GM18867 (cell line): ENCODE measurements around the gene ARHGAP29.
"Not testable (repeated sequence)": the region's sequence is repeated elsewhere in the genome, so short reads cannot be mapped to it uniquely, and the experiment has no call there.

Source experiments
- ATAC-seq: cut with Tn5 transposase; IDR thresholded peaks from one replicate; pipeline ENCODE4 v1.9.1; 2021; ENCODE audit warnings: mild to moderate bottlenecking, moderate library complexity; ENCODE audit not compliant: unreplicated experiment

ARHGAP29 gene

GRCh38 chr1:94183197-94183815 lies 54.1 kb downstream of the ARHGAP29 start:
- ATAC-seq, result no peak

GRCh38 chr1:94182191-94182590 lies 55.2 kb downstream of the ARHGAP29 start:
- no peak for ATAC-seq

GRCh38 chr1:94180650-94181049 lies 56.7 kb downstream of the ARHGAP29 start:
- ATAC-seq, result no peak

- no peak for ATAC-seq
Observed at GRCh38 chr1:94178901-94179300, 58.5 kb downstream of the ARHGAP29 start.

GRCh38 chr1:94169126-94169525 lies 68.3 kb downstream of the ARHGAP29 start:
- ATAC-seq, result no peak

GRCh38 chr1:94165843-94166242 lies 71.5 kb downstream of the ARHGAP29 start:
- no peak for ATAC-seq

GRCh38 chr1:94164885-94165284 lies 72.5 kb downstream of the ARHGAP29 start:
- ATAC-seq, result not testable (repeated sequence)

- not testable (repeated sequence) for ATAC-seq
Observed at GRCh38 chr1:94164121-94164520, 73.3 kb downstream of the ARHGAP29 start.

- not testable (repeated sequence) for ATAC-seq
Observed at GRCh38 chr1:94163249-94163648, 74.1 kb downstream of the ARHGAP29 start.

GRCh38 chr1:94160811-94161210 lies 76.6 kb downstream of the ARHGAP29 start:
- no peak for ATAC-seq

GRCh38 chr1:94156096-94156625 lies 81.2 kb downstream of the ARHGAP29 start:
- no peak for ATAC-seq

- ATAC-seq, result no peak
Observed at GRCh38 chr1:94154989-94155388, 82.4 kb downstream of the ARHGAP29 start.

- no peak for ATAC-seq
Observed at GRCh38 chr1:94153133-94153532, 84.3 kb downstream of the ARHGAP29 start.

GRCh38 chr1:94149166-94149565 lies 88.2 kb downstream of the ARHGAP29 start:
- not testable (repeated sequence) for ATAC-seq

- ATAC-seq, result no peak
Observed at GRCh38 chr1:94146273-94146672, 91.1 kb downstream of the ARHGAP29 start.

- no peak for ATAC-seq
Observed at GRCh38 chr1:94144836-94145235, 92.5 kb downstream of the ARHGAP29 start.

GRCh38 chr1:94143809-94144176 lies 93.6 kb downstream of the ARHGAP29 start:
- no peak for ATAC-seq

GRCh38 chr1:94143173-94143808 lies 94.1 kb downstream of the ARHGAP29 start:
- no peak for ATAC-seq

- ATAC-seq, result no peak
Observed at GRCh38 chr1:94142583-94142982, 94.8 kb downstream of the ARHGAP29 start.

- no peak for ATAC-seq
Observed at GRCh38 chr1:94142022-94142421, 95.4 kb downstream of the ARHGAP29 start.

- no peak for ATAC-seq
Observed at GRCh38 chr1:94132111-94132510, 105.3 kb downstream of the ARHGAP29 start.

- no peak for ATAC-seq
Observed at GRCh38 chr1:94130851-94131595, 106.4 kb downstream of the ARHGAP29 start.
